Osteoblast (primary cell): ENCODE measurements around the gene CTNND2. TPM values are rescaled to one million over a fixed set of nuclear protein-coding genes. Genes with fewer than 3 reads are reported as not detected.

Experiments
- DNase-seq: peaks from one replicate; pipeline ENCODE4 v3.0.0; 2011; ENCODE audit warnings: low spot score, mixed read lengths; ENCODE audit not compliant: insufficient read length; ENCODE audit errors: missing footprints
- H2AFZ ChIP-seq: 2 replicates; pipeline ENCODE4 v1.6.0; 2011; ENCODE audit warnings: mild to moderate bottlenecking, low read length
- H3K27ac ChIP-seq: 2 replicates; pipeline ENCODE4 v1.5.1; 2011; ENCODE audit warnings: mild to moderate bottlenecking, low read depth, low read length, moderate library complexity
- H3K27me3 ChIP-seq: 2 replicates; pipeline ENCODE4 v1.6.0; 2012; ENCODE audit warnings: mild to moderate bottlenecking, control low read depth, inconsistent platforms, low read length, moderate library complexity; ENCODE audit not compliant: insufficient read depth
- H3K36me3 ChIP-seq: 2 replicates; pipeline ENCODE4 v1.5.1; 2011; ENCODE audit warnings: mild to moderate bottlenecking, low read length, control low read depth, moderate library complexity; ENCODE audit not compliant: insufficient read depth
- H3K4me1 ChIP-seq: 2 replicates; pipeline ENCODE4 v1.5.1; 2011; ENCODE audit warnings: mild to moderate bottlenecking, low read length, control low read depth, moderate library complexity; ENCODE audit not compliant: insufficient read depth
- H3K4me2 ChIP-seq: 2 replicates; pipeline ENCODE4 v1.6.0; 2011; ENCODE audit warnings: mild to moderate bottlenecking, low read length; ENCODE audit not compliant: insufficient read depth
- H3K4me3 ChIP-seq: fragments of 200-600 bp; sonication (generic); 3 replicates; pipeline ENCODE4 v1.5.1; 2012; ENCODE audit warnings: mild to moderate bottlenecking, low read length, inconsistent platforms; ENCODE audit not compliant: insufficient read depth
- H3K79me2 ChIP-seq: 2 replicates; pipeline ENCODE4 v1.6.0; 2012; ENCODE audit warnings: mild to moderate bottlenecking, low read length, control low read depth, inconsistent platforms; ENCODE audit not compliant: insufficient read depth
- H3K9me3 ChIP-seq: 2 replicates; pipeline ENCODE4 v1.5.1; 2011; ENCODE audit warnings: low read depth, low read length, control low read depth
- H4K20me1 ChIP-seq: 2 replicates; pipeline ENCODE4 v1.6.0; 2012; ENCODE audit warnings: mild to moderate bottlenecking, low read length, control low read depth; ENCODE audit not compliant: insufficient read depth
- CTCF ChIP-seq: IDR thresholded peaks from 2 replicates; pipeline ENCODE4 v1.5.1; 2011; ENCODE audit warnings: mild to moderate bottlenecking, low read depth, low read length, moderate library complexity; ENCODE audit errors: extremely low read depth
- total RNA-seq: library from RNA; depleted of rRNA; stranded (reverse); fragments of >200 nt; gene quantifications from 2 replicates; pipeline ENCODE4 v1.2.3, GENCODE V29; 2012

CTNND2 gene
- total RNA-seq, 1 donor: not detected

DNA sequence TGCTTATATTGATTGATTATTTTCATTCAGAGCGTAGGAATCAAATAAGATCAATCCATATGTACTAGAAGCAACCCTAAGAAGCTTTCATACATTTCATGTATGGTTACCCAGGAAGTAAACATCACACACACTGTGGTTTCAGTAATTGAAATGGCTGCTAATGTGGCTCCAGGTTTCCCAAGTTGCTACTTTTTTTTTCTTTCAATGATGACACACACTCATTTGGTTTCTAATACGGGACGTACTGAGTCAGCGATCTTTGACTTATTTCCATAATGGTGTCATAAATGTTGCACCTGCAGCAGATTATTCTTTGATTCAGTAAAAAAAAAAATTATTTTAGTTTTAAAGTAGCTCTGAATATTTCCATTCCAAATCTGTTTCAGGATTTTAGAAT, 248.6 kb downstream of the CTNND2 start:
- Histone ChIP-seq H3K4me3 (no peak overlapping the region), H3K4me1 (no peaks in the 10 kb centered on the region), H3K27me3 (no peaks in the 10 kb centered on the region), H3K27ac (no peak overlapping the region), H3K79me2 (no peaks in the 10 kb centered on the region), H3K4me2 (no peak overlapping the region), H3K9me3 (no peaks in the 10 kb centered on the region), H2AFZ (no peak overlapping the region), H3K36me3 (no peaks in the 10 kb centered on the region), H4K20me1 (no peaks in the 10 kb centered on the region)
- TF ChIP-seq CTCF: no peak
- DNase-seq: no peak

GRCh38 chr5:11650936-11651335, 253.3 kb downstream of the CTNND2 start:
- Histone ChIP-seq H3K4me3 (no peak overlapping the region), H3K4me1 (no peaks in the 10 kb centered on the region), H3K27me3 (no peaks in the 10 kb centered on the region), H3K36me3 (no peaks in the 10 kb centered on the region), H4K20me1 (no peaks in the 10 kb centered on the region), H3K27ac (no peak overlapping the region), H3K4me2 (no peak overlapping the region), H3K79me2 (no peaks in the 10 kb centered on the region), H2AFZ (no peak overlapping the region), H3K9me3 (no peaks in the 10 kb centered on the region)
- no peak for TF ChIP-seq CTCF
- no peak for DNase-seq

DNA sequence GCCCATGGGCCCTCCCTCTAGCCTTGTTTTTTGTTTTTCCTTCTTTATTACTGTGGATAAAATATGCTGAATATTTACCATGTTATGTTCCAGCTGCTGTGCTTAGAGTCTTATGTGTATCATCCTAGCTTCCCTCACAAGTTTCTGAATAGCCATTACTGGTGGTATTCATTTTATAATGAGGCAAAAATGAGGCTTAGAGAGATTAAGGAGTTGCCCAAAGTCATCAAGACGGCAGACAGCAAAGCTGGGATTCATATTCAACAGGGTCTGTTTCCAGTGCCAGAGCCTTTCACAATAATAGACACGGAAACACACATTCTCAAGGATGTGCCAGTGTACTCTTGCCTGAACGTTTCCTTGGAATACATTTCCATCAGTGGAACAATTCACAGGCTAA, 258.1 kb downstream of the CTNND2 start:
- no peak overlapping the region for H3K27ac ChIP-seq
- TF ChIP-seq CTCF: no peak

GRCh38 chr5:11642438-11642837, 261.8 kb downstream of the CTNND2 start:
- Histone ChIP-seq H3K36me3 (no peaks in the 10 kb centered on the region), H3K9me3 (peaks cover 3% of the 10 kb centered on the region), H3K27ac (no peak overlapping the region), H3K4me3 (no peak overlapping the region), H2AFZ (no peak overlapping the region), H3K4me2 (no peak overlapping the region), H3K79me2 (no peaks in the 10 kb centered on the region), H3K4me1 (no peaks in the 10 kb centered on the region), H4K20me1 (no peaks in the 10 kb centered on the region), H3K27me3 (no peaks in the 10 kb centered on the region)
- TF ChIP-seq CTCF: no peak
- no peak for DNase-seq

More for the DNA sequence above, 258.1 kb downstream of the CTNND2 start:
- Histone ChIP-seq H2AFZ (no peak overlapping the region), H4K20me1 (no peaks in the 10 kb centered on the region), H3K4me1 (no peaks in the 10 kb centered on the region), H3K27me3 (no peaks in the 10 kb centered on the region), H3K9me3 (no peaks in the 10 kb centered on the region), H3K36me3 (no peaks in the 10 kb centered on the region), H3K4me2 (no peak overlapping the region), H3K79me2 (no peaks in the 10 kb centered on the region), H3K4me3 (no peak overlapping the region)
- no peak for DNase-seq
